T47D (cell line): ENCODE results near the gene GRAMD1B.
A peak's percentile ranks its signal among the peaks of the same experiment; 100 is the strongest.
"Not testable (repeated sequence)": the region's sequence is repeated elsewhere in the genome, so short reads cannot be mapped to it uniquely, and the experiment has no call there.

Experiments used
- DNase-seq, 2 experiments: peaks; one replicate each; pipeline versions ENCODE4 v3.0.0 to v3.0.0-alpha.2; 2011 to 2012; ENCODE audit warnings: low read depth in 1 of 2, low spot score in 1 of 2
- JUND ChIP-seq: IDR thresholded peaks from 2 replicates; pipeline ENCODE4 v1.6.1; 2012; ENCODE audit warnings: low read depth
- in situ Hi-C: cut with HindIII; loops from 2 replicates; pipeline ENCODE4 v1.10.0; 2016; ENCODE audit warnings: low sequenced_read_pairs, low pct_unique_long_range_greater_than_20kb

The GRAMD1B gene

GRCh38 chr11:123457187-123457770 lies 27.2 kb downstream of the GRAMD1B start:
- in situ Hi-C loops, result no loop called here
- no peak for TF ChIP-seq JUND
- no peak for DNase-seq

- no peak for DNase-seq
- no peak for TF ChIP-seq JUND
- in situ Hi-C loops, result no loop called here
These were observed 28.4 kb downstream of the GRAMD1B start for GRCh38 chr11:123458501-123458900.

GRCh38 chr11:123460012-123460700 lies 30.1 kb downstream of the GRAMD1B start:
- no peak for TF ChIP-seq JUND
- no peak for DNase-seq
- in situ Hi-C loops, result no loop called here

GRCh38 chr11:123461164-123461563 lies 31.1 kb downstream of the GRAMD1B start:
- in situ Hi-C loops, result no loop called here
- TF ChIP-seq JUND, result no peak
- peak in 1 of 2 experiments; percentile 75 for DNase-seq

- in situ Hi-C loops, DNase-seq: not testable (repeated sequence)
These were observed 35.6 kb downstream of the GRAMD1B start for GRCh38 chr11:123465667-123466066.

- in situ Hi-C loops, DNase-seq: not testable (repeated sequence)
These were observed 36.1 kb downstream of the GRAMD1B start for GRCh38 chr11:123466172-123466571.

GRCh38 chr11:123469089-123469488 lies 39.0 kb downstream of the GRAMD1B start:
- no peak for DNase-seq
- TF ChIP-seq JUND, result no peak
- in situ Hi-C loops, result no loop called here

GRCh38 chr11:123469586-123469985 lies 39.5 kb downstream of the GRAMD1B start:
- in situ Hi-C loops, result no loop called here
- TF ChIP-seq JUND, result no peak
- no peak for DNase-seq

- DNase-seq, result no peak
- TF ChIP-seq JUND, result no peak
- in situ Hi-C loops, result no loop called here
These were observed 40.8 kb downstream of the GRAMD1B start for GRCh38 chr11:123470842-123471241.

- in situ Hi-C loops, result no loop called here
- DNase-seq, result peak in 1 of 2 experiments; percentile 71
These were observed 42.3 kb downstream of the GRAMD1B start for GRCh38 chr11:123472236-123472935.

GRCh38 chr11:123473941-123474677 lies 44.0 kb downstream of the GRAMD1B start:
- no peak for TF ChIP-seq JUND
- in situ Hi-C loops, result no loop called here
- no peak for DNase-seq

More at GRCh38 chr11:123472236-123472935, 42.3 kb downstream of the GRAMD1B start:
- TF ChIP-seq JUND, result no peak

GRCh38 chr11:123474994-123475393 lies 44.9 kb downstream of the GRAMD1B start:
- in situ Hi-C loops, result no loop called here
- no peak for TF ChIP-seq JUND
- peak in 1 of 2 experiments; percentile 28 for DNase-seq

GRCh38 chr11:123475469-123475868 lies 45.4 kb downstream of the GRAMD1B start:
- in situ Hi-C loops, result no loop called here
- no peak for TF ChIP-seq JUND
- peak in 1 of 2 experiments; percentile 78 for DNase-seq
